ENCODE measurements around the gene MINDY1. TPM values are rescaled to one million over a fixed set of nuclear protein-coding genes. Genes with fewer than 3 reads are reported as not detected.
A peak's percentile ranks its signal among the peaks of the same experiment; 100 is the strongest.

MINDY1 gene
- total RNA-seq, 4 donors from 2014 or later = 45.5 to 63.2 (median 49.5) TPM

DNA sequence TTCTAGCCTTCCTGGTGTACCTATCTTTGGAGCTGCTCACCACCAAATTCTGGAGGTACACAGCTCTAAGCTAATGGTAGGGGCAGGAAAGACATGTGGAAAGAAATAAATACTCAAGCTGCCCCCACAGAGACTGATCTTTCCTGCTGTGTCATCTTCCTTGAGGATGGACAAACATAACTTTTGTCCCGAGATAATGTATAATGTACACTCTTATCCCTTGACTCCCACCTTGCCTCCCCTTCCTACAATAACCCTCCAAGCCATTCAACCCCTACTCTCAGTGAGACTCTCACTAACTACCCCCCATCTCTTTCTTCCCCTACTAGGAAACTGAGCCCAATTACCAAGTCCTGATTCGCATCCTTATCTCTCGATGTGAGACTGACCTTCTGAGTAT lies 12.5 kb downstream of the MINDY1 start:
- TF ChIP-seq POLR2A (IDR thresholded peaks at IDR 0.05) = no peak
- Histone ChIP-seq H3K4me1 (peaks cover 0 to 47% (median 9%) of the 10 kb centered on the region in 4 donors), H3K36me3 (peaks cover 0 to 30% (median 8%) of the 10 kb centered on the region in 3 donors), H3K27me3 (no peaks in the 10 kb centered on the region), H3K4me3 (no peak overlapping the region), H3K9me3 (no peaks in the 10 kb centered on the region), H3K27ac (peak overlapping the region; percentile 13 to 85 (median 53))
- no peak for DNase-seq (ENCODE audit: low spot score in 2 of 2)
- 84 to 85% methylated on average over 3 of the region's 3 CpGs for WGBS, 2 donors

DNA sequence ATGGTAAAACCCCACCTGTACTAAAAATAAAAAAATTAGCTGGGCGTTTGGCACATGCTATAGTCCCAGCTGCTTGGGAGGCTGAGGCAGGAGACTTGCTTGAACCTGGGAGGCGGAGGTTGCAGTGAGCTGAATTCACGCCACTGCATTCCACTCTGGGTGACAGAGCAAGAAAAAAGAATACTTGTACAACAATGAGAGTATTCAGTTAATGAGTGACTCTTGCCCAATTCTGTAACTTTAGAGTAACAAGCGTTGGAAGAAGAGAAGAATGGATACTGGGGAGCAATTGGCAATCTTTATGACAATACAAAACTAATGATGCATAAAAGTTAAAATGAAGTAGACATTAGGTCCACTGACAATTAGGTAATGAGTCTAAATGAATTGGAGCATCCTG lies 14.1 kb downstream of the MINDY1 start:
- no peak for TF ChIP-seq POLR2A (IDR thresholded peaks at IDR 0.05)
- no peak for TF ChIP-seq EP300 (IDR thresholded peaks at IDR 0.05)
- TF ChIP-seq, protein P1, sequence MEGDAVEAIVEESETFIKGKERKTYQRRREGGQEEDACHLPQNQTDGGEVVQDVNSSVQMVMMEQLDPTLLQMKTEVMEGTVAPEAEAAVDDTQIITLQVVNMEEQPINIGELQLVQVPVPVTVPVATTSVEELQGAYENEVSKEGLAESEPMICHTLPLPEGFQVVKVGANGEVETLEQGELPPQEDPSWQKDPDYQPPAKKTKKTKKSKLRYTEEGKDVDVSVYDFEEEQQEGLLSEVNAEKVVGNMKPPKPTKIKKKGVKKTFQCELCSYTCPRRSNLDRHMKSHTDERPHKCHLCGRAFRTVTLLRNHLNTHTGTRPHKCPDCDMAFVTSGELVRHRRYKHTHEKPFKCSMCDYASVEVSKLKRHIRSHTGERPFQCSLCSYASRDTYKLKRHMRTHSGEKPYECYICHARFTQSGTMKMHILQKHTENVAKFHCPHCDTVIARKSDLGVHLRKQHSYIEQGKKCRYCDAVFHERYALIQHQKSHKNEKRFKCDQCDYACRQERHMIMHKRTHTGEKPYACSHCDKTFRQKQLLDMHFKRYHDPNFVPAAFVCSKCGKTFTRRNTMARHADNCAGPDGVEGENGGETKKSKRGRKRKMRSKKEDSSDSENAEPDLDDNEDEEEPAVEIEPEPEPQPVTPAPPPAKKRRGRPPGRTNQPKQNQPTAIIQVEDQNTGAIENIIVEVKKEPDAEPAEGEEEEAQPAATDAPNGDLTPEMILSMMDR (IDR thresholded peaks at IDR 0.05) = no peak

DNA sequence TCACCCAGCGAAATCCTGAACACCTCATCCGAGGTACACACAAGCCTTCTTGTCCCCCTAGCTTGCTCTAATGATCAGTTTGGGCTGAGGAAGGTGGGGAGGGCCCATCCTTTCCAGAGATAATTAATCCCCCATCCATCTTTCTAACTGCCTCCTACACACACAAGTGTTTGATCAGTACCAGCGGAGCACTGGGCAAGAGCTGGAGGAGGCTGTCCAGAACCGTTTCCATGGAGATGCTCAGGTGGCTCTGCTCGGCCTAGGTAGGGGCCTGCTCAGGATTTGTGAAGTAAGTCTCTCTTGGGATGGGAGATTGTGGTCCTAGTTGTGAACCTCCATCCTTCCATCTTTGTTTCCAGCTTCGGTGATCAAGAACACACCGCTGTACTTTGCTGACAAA lies 18.8 kb downstream of the MINDY1 start:
- Histone ChIP-seq H3K4me1 (peaks cover 0 to 5% (median 1%) of the 10 kb centered on the region in 4 donors), H3K27me3 (no peaks in the 10 kb centered on the region), H3K36me3 (no peaks in the 10 kb centered on the region), H3K4me3 (no peak overlapping the region), H3K27ac (no peak overlapping the region), H3K9me3 (no peaks in the 10 kb centered on the region)
- DNase-seq (ENCODE audit: low spot score in 2 of 2) = no peak
- no peak for TF ChIP-seq POLR2A (IDR thresholded peaks at IDR 0.05)
- TF ChIP-seq, protein P1 (IDR thresholded peaks at IDR 0.05) = no peak
- WGBS, 2 donors = 87 to 91% methylated on average over 7 of the region's 7 CpGs

More for the DNA sequence above, 14.1 kb downstream of the MINDY1 start:
- Histone ChIP-seq H3K27ac (peak overlapping the region in 2 of 4 donors; percentile 34 to 58), H3K4me3 (no peak overlapping the region), H3K36me3 (peaks cover 0 to 14% (median 3%) of the 10 kb centered on the region in 3 donors), H3K27me3 (no peaks in the 10 kb centered on the region), H3K4me1 (peaks cover 0 to 34% (median 8%) of the 10 kb centered on the region in 4 donors), H3K9me3 (no peaks in the 10 kb centered on the region)
- WGBS, 2 donors = 31 to 37% methylated on average over 4 of the region's 4 CpGs
- no peak for DNase-seq (ENCODE audit: low spot score in 2 of 2)

DNA sequence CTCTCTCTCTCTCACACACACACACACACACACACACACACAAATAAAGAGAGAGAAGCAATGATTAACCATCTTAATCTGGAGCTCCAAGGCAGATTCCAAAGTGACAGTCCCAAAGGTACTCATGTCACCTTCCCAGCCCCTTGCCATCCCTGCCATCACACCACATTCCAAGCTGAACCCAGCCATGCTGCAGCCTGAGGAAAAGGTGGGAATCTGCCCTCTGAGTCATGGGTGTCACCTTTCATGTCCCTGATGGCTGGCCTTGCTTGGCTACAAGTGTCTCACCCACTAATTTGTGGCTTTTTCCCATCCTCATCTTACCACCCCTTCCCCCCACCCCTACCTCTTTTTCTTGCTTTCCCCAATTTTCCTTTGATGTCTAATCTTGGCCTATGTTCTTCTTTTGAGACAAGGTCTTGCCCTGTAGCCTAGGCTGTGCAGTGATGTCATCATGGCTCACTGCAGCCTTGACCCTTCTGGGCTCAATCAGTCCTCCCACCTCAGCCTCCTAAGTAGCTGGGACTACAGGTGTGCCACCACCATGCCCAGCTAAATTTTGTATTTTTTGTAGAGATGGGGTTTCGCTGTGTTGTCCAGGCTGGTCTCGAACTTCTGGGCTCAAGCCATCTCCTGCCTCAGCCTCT lies 21.4 kb downstream of the MINDY1 start:
- TF ChIP-seq POLR2A (IDR thresholded peaks at IDR 0.05) (no peak), EP300 (IDR thresholded peaks at IDR 0.05) (no peak)
- TF ChIP-seq, protein P1 (IDR thresholded peaks at IDR 0.05) = no peak

DNA sequence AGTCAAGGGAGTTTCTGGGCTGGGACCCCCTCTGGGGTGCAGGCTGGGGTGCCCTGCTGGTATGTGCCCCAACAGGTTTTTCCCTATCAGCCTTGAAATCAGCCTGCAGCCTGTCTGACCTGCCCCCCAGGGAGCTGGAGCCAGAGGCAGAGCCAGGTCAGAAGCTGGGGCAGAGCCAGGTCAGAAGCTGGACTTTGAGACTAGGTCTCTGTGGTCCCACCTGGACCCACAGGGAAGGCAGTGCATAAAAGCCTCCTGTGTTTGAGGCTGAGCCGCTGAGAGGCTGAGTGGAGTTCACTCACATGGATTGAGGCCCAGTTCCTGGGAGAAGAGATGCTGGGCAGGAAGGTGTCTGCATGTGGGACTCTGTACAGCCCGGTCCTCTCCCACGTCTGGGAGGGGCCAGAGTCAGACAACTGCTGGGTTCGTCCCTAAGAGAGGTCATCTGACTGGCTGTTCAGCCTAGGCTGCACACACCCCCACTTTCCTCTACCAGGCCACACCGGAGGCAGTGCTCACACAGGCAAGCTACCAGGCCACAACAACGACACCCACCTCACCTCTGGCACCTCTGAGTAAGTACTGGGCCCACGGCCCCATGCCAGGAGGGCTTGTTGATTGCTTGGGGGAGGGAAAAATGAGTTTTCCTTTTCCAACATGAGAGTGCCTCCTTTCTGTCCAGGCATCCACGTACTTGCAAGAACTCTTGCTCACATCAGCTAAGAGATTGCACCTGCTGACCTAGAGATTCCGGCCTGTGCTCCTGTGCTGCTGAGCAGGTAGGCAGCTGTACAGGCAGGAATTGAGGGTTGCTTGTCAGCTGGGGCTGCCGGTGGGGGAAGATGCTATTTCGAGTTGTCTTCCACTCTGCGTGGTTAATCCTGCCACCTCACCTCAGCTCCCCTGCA lies 24.6 kb downstream of the MINDY1 start, which contains the start of gene ANXA9:
Gene ANXA9, plus strand, starts transcription at position 488 of the 908 bp plus-strand sequence. CDS start 814 bp downstream, outside the sequence.
- no peaks in the 10 kb centered on the region for H3K9me3 ChIP-seq
- 59 to 63% methylated on average over 11 to 12 of the region's 12 CpGs for WGBS, 2 donors
- no peak for DNase-seq (ENCODE audit: low spot score in 2 of 2)
- H3K27ac ChIP-seq = peak within 1 kb of the TSS in 2 of 4 donors; percentile 32 to 60
- H3K36me3 ChIP-seq = no peaks in the 10 kb centered on the region
- no peaks in the 10 kb centered on the region for H3K27me3 ChIP-seq
- peaks cover 0 to 55% (median 24%) of the 10 kb centered on the region in 4 donors for H3K4me1 ChIP-seq
- TF ChIP-seq POLR2A (IDR thresholded peaks at IDR 0.05) (peak in 1 of 2 donors; percentile 32), EP300 (IDR thresholded peaks at IDR 0.05) (no peak)
- TF ChIP-seq, protein P1 (IDR thresholded peaks at IDR 0.05) = no peak
- no peak within 1 kb of the TSS for H3K4me3 ChIP-seq

More for the DNA sequence above, 21.4 kb downstream of the MINDY1 start:
- no peaks in the 10 kb centered on the region for H3K9me3 ChIP-seq
- H3K4me1 ChIP-seq = peaks cover 0 to 23% (median 0%) of the 10 kb centered on the region in 4 donors
- H3K4me3 ChIP-seq = no peak overlapping the region
- H3K27me3 ChIP-seq = no peaks in the 10 kb centered on the region
- no peak for DNase-seq (ENCODE audit: low spot score in 2 of 2)
- 89 to 95% methylated on average over 2 of the region's 2 CpGs for WGBS, 2 donors
- no peak overlapping the region for H3K27ac ChIP-seq
- H3K36me3 ChIP-seq = no peaks in the 10 kb centered on the region

Measured in tibial nerve (tissue), 4 donors.